KOPT-K1 (cell line): ENCODE results near the gene SMARCA4.
"Not testable (repeated sequence)": the region's sequence is repeated elsewhere in the genome, so short reads cannot be mapped to it uniquely, and the experiment has no call there.

ENCODE experiments used
- H3K27ac ChIP-seq: fragments of 200-600 bp; sonication (generic); 2 replicates; pipeline ENCODE4 v1.5.1; 2016; ENCODE audit warnings: antibody characterized with exemption, mild to moderate bottlenecking, low read depth, low read length; ENCODE audit not compliant: poor library complexity, severe bottlenecking
- H3K36me3 ChIP-seq: fragments of 200-600 bp; sonication (generic); 2 replicates; pipeline ENCODE4 v1.5.1; 2017; ENCODE audit warnings: antibody characterized with exemption, mild to moderate bottlenecking, low read length, moderate library complexity; ENCODE audit not compliant: insufficient read depth
- H3K9me3 ChIP-seq: fragments of 200-600 bp; sonication (generic); 2 replicates; pipeline ENCODE4 v1.5.1; 2017; ENCODE audit warnings: antibody characterized with exemption, low read length, mild to moderate bottlenecking; ENCODE audit not compliant: insufficient read depth, poor library complexity, severe bottlenecking

Gene SMARCA4

GRCh38 chr19:11091703-11092153 lies 130.9 kb downstream of the SMARCA4 start:
- Histone ChIP-seq H3K27ac (peak overlapping the region; percentile 95), H3K9me3 (no peaks in the 10 kb centered on the region), H3K36me3 (peaks cover 62% of the 10 kb centered on the region)

DNA sequence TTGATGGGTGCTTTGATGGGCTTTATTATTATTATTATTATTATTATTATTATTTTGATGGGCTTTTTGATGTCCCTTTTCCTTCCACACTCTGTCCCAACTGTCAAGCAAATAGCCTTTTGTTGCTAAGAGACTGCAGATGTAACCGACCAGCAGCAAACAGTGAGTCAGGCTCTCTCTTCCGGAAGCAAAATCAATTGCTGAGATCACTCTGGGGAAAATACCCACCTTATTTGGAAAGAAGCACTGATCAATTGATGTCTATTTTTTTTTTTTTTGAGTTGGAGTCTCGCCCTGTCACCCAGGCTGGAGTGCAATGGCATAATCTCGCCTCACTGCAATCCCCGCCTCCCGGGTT lies 131.3 kb downstream of the SMARCA4 start:
- peaks cover 66% of the 10 kb centered on the region for H3K36me3 ChIP-seq
- no peak overlapping the region for H3K27ac ChIP-seq
- no peaks in the 10 kb centered on the region for H3K9me3 ChIP-seq

GRCh38 chr19:11093689-11094238 lies 132.9 kb downstream of the SMARCA4 start:
- Histone ChIP-seq H3K9me3 (no peaks in the 10 kb centered on the region), H3K27ac (no peak overlapping the region), H3K36me3 (peaks cover 82% of the 10 kb centered on the region)

DNA sequence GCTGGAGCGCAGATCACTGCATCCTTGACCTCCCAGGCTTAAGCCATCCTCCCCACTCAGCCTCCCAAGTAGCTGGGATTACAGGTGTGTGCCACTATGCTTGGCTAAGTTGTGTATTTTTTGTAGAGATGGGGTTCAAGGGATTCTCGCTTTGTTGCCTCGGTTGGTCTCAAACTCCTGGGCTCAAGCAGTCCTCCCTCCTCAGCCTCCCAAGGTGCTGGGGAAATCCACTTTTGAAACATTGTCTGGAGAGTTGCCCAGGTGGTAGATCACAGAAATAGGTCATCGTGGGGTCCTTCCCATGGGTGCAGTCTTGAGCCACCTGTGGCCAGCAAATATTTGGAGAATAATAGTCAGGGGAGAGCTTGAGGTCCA lies 133.7 kb downstream of the SMARCA4 start:
- Histone ChIP-seq H3K27ac (no peak overlapping the region), H3K36me3 (peaks cover 90% of the 10 kb centered on the region)

GRCh38 chr19:11096210-11096841 lies 135.5 kb downstream of the SMARCA4 start:
- no peak overlapping the region for H3K27ac ChIP-seq
- no peaks in the 10 kb centered on the region for H3K9me3 ChIP-seq
- H3K36me3 ChIP-seq = peaks cover 100% of the 10 kb centered on the region

More for the DNA sequence above, 133.7 kb downstream of the SMARCA4 start:
- no peaks in the 10 kb centered on the region for H3K9me3 ChIP-seq

DNA sequence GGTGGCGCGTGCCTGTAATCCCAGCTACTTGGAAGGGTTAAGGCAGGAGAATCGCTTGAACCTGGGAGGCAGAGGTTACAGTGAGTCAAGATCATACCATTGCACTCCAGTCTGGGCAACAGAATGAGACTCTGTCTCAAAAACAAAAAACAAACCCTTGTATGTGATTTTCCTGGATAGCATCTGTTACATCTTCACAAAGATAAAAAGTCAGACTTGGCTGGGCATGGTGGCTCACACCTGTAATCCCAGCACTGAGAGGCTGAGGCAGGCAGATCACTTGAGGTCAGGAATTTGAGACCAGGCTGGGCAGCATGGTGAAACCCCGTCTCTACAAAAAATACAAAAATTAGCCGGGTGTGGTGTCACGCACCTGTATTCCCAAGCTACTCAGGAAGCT lies 136.5 kb downstream of the SMARCA4 start:
- not testable (repeated sequence) for H3K27ac ChIP-seq, H3K9me3 ChIP-seq
- peaks cover 100% of the 10 kb centered on the region for H3K36me3 ChIP-seq

DNA sequence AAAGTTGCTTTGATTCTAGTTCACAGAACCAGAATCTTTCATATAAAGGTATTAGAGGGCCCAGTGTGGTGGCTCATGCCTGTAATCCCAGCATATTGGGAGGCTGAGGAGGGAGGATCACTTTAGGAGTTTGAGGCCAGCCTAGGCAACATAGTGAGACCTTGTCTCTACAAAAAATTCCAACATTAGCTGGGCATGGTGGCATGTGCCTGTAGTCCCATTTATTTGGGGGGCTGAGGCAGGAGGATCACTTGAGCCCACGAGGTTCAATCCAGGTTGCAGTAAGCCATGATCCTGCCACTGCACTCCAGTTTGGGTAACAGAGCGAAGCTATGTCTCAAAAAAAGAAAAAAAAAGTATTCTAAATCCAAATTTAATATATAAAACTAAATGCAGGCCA lies 137.5 kb downstream of the SMARCA4 start:
- H3K9me3 ChIP-seq = no peaks in the 10 kb centered on the region
- no peak overlapping the region for H3K27ac ChIP-seq
- H3K36me3 ChIP-seq = peaks cover 100% of the 10 kb centered on the region

GRCh38 chr19:11098861-11099260 lies 138.0 kb downstream of the SMARCA4 start:
- Histone ChIP-seq H3K9me3 (no peaks in the 10 kb centered on the region), H3K36me3 (peaks cover 100% of the 10 kb centered on the region), H3K27ac (no peak overlapping the region)

- Histone ChIP-seq H3K9me3 (no peaks in the 10 kb centered on the region), H3K36me3 (peaks cover 100% of the 10 kb centered on the region), H3K27ac (no peak overlapping the region)
Observed at GRCh38 chr19:11100049-11100448, 139.2 kb downstream of the SMARCA4 start.

GRCh38 chr19:11101057-11101456 lies 140.2 kb downstream of the SMARCA4 start:
- Histone ChIP-seq H3K36me3 (peaks cover 100% of the 10 kb centered on the region), H3K9me3 (no peaks in the 10 kb centered on the region), H3K27ac (no peak overlapping the region)

DNA sequence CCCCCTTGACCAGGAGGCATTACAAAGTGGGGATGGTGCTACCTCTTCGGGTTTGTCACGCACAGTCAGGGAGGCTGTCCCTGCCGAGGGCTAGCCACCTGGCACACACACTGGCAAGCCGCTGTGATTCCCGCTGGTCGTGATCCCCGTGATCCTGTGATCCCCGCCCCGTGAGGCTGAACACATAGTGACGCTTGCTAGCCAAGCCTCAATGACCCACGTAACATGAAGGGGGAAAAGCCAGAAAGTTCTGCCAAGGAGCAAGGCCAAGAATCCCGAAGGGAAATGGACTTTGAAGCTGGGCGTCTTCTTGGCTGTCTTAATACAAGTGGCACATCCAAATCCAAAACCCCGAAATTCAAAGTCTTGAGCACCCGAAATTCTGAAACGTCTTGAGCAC lies 142.1 kb downstream of the SMARCA4 start:
- Histone ChIP-seq H3K9me3 (no peaks in the 10 kb centered on the region), H3K27ac (no peak overlapping the region), H3K36me3 (peaks cover 100% of the 10 kb centered on the region)

DNA sequence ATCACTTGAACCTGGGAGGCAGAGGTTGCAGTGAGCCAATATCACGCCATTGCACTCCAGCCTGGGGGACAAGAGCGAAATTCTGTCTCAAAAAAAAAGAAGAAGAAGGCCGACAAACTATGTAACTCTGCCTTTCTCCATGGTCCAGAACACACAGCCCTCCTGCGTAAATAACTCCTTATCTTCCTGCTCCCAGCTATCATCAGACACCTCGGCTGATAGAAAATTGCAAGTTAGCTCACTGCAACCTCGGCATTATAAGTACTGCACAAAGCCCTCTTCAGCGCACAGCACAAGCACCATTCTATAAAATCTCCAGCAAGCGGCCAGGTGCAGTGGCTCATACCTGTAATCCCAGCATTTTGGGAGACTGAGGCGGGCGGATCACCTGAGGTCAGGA lies 142.8 kb downstream of the SMARCA4 start:
- H3K36me3 ChIP-seq = peaks cover 100% of the 10 kb centered on the region
- H3K9me3 ChIP-seq, H3K27ac ChIP-seq: not testable (repeated sequence)

- H3K36me3 ChIP-seq = peaks cover 100% of the 10 kb centered on the region
- no peaks in the 10 kb centered on the region for H3K9me3 ChIP-seq
- no peak overlapping the region for H3K27ac ChIP-seq
Observed at GRCh38 chr19:11105014-11105636, 144.3 kb downstream of the SMARCA4 start.

- Histone ChIP-seq H3K36me3 (peaks cover 100% of the 10 kb centered on the region), H3K9me3 (no peaks in the 10 kb centered on the region), H3K27ac (no peak overlapping the region)
Observed at GRCh38 chr19:11106477-11106876, 145.6 kb downstream of the SMARCA4 start.

- Histone ChIP-seq H3K36me3 (peaks cover 100% of the 10 kb centered on the region), H3K9me3 (no peaks in the 10 kb centered on the region)
Observed at GRCh38 chr19:11108746-11109145, 147.9 kb downstream of the SMARCA4 start.

More at GRCh38 chr19:11108746-11109145, 147.9 kb downstream of the SMARCA4 start:
- H3K27ac ChIP-seq = no peak overlapping the region
